Raji (cell line): Measurements from ENCODE around the gene DLX1.

Experiments
- POLR2A ChIP-seq: IDR thresholded peaks from 2 replicates; pipeline ENCODE4 v1.6.1; 2011; ENCODE audit warnings: low read depth, low read length, control low read depth; ENCODE audit not compliant: insufficient read depth

Gene DLX1

DNA sequence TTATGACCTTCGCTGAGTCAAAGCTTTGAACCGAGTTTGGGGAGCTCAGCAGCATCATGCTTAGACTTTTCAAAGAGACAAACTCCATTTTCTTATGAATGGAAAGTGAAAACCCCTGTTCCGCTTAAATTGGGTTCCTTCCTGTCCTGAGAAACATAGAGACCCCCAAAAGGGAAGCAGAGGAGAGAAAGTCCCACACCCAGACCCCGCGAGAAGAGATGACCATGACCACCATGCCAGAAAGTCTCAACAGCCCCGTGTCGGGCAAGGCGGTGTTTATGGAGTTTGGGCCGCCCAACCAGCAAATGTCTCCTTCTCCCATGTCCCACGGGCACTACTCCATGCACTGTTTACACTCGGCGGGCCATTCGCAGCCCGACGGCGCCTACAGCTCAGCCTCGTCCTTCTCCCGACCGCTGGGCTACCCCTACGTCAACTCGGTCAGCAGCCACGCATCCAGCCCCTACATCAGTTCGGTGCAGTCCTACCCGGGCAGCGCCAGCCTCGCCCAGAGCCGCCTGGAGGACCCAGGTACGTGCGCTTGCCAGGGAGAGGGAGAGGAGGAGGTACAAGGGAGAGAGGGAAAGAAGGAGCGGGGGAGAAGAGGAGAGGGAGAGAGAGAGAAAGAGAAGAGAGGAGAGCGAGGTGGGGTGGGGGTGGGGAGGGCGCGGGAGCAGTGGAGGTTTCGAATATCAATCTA is at the start of gene DLX1:
Gene DLX1, plus strand, starts transcription at position 48 of the 700 bp plus-strand sequence. Its CDS starts 171 bp downstream, at position 219.
- TF ChIP-seq POLR2A = no peak

- no peak for TF ChIP-seq POLR2A
These were observed 47.2 kb upstream of the DLX1 start for GRCh38 chr2:172038121-172038520.

DNA sequence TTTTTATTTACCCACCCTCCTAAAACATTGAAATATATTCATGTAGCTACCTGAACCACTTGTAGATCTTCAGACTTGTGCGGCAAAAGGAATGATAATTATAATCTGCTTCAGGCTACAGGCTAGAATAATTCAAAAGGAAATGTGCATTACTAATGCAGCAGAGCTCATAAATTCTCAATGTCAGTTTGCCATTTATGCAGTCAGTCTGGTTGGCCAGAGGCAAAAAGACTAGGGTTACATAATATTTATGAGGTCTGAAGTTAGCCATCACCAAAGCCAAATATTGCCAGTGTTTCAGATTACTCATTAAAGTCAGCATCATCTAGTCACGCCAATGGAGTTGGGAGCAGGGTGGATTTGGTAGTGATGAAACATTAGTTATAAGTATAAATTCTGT is 46.7 kb upstream of the DLX1 start:
- no peak for TF ChIP-seq POLR2A

DNA sequence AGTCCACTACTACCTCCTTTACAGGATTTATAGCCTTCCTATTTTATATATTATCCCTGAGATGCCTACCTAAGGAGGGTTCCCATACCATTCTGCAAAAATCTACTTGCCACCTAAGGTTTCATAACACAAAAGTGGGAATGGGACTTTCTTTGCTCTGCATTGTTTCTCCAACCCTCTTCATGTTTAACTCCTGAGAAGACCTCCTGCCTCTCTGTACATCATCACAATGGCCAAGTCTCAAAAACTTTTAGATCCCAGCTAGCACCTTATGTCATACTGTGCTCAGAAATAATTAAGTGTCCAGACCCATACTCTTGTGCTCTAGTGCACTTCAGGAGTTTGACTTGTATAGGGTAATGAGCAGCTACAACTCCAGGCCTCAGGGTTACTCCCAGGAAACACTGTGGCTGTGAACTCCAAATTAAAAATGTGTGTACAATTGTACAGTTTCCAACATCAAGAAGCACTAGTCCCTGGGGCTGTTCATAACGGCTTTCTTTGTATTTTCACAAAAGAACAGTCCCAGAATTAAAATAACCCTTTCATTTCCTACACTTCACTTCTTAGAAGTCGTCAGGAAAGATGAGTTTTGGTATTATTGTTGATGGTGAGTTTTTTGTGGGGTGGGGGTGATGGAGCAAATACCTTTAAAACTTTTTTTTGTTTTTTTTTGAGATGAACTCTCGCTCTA is 46.1 kb upstream of the DLX1 start:
- no peak for TF ChIP-seq POLR2A

DNA sequence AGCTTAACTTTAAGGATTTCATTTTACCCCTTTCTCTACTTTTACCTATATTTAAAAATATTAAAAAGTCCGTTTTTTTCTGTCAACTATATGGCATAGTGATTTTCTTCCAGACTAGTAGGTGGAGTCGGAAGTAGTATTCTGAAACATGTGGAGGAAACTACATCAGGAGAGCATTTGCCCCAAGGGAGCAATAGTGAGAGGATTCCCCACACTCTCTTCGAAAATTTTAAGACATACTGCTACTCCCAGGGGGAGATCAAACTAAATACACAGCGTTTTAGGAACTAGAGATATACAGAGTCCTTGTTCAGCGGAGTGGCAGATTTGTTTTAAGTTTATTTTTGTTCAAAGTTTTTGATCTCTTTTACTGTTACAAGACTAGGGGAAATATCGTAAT is 45.0 kb upstream of the DLX1 start:
- TF ChIP-seq POLR2A = no peak

DNA sequence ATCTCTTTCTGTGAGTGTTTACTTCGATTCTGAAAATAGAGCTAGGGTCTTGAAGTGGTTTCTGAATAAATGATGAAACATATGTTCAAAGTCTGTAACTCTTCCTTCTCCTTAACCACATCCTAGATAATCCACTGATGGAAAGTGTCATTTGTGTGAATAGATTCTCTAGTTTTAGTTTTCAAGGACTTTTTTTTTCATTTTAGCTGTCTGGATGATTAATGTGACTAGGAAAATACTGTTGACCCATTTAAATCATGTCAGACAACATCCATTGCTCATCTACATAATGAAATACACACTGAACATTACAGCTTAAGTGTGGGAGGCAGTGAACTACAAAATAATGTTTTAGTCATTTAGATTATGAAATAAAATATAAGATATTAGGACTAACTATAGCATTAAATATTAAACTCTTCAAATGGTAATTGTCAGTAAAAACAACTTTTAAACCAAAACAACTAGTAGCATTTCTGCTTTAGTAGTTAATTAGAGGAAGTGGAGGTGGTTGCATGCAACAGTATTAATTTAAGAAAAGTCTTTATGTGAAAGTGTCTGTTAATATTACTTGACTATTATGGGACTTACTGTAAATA is 39.1 kb upstream of the DLX1 start:
- TF ChIP-seq POLR2A = no peak

DNA sequence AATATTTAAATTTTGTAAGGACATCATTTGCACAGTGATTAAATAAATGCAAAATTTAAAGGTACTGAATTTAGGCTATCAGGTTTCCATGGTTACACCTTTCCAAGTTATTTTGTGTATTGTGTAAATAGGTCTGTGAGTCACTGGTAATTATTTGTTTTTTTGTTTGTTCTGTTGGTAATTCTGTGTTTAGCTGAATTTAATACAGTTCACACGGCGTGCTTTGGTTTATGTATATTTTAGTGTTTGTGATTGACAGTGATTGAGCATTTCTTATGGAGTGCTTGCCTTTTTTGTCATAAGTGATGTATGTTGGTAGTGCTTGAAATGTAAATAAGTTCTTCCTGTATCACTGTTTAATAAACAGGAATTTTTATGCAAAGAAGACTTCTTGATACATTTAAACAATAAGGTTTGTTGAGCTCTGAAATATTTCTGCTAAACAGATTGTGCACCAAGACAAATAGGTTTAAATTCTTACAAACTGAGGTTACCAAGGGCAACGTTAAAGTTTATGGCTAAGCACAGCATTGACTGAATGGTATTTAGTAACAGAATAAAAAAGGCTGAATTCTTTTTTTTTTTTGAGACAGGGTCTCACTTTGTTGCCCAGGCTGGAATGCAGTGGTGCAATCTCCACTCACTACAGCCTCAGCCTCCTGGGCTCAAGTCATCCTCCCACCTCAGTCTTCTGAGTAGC is 38.3 kb upstream of the DLX1 start:
- TF ChIP-seq POLR2A = no peak

- TF ChIP-seq POLR2A = no peak
These were observed 37.5 kb upstream of the DLX1 start for GRCh38 chr2:172047566-172048507.

DNA sequence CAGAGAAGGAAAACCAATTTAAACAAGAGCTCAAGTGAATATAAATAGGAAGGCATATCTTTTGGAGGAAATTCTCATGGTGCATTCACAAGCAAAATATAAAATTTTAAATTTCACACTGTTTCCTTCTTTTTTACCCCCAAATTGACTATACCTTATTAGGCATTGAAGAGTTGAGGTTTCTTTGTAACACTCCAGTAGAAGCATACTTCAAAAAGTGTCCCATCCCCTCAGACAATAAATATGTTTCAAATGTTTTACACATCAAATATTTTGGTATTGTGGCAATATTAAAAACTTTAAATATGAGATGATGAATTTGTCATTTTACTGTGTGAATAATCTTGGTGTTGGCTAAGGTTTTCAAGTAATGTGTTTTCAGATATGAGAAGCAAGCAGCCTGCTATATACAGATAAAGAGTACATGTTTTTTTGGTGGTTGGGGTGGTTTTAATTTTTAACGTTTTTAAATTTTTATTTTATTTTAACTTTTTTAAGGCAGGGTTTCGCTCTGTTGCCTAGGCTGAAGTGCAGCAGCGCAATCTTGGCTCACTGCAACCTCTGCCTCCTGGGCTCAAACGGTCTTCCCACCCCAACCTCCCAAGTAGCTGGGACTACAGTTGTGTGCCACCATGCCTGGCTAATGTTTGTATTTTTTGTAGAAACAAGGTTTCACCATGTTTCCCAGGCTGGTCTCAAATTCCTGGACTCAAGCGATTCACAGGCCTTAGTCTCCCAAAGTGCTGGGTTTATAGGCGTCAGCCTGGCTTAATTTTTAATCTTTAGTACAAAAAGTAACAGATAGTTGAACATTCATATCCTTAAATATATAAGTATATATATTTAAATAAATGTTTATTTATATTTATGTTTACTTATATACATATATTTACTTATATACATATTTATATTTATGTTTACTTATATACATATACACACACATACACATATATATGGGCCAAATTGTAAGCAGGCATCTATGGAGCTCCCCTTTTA is 36.5 kb upstream of the DLX1 start:
- no peak for TF ChIP-seq POLR2A

DNA sequence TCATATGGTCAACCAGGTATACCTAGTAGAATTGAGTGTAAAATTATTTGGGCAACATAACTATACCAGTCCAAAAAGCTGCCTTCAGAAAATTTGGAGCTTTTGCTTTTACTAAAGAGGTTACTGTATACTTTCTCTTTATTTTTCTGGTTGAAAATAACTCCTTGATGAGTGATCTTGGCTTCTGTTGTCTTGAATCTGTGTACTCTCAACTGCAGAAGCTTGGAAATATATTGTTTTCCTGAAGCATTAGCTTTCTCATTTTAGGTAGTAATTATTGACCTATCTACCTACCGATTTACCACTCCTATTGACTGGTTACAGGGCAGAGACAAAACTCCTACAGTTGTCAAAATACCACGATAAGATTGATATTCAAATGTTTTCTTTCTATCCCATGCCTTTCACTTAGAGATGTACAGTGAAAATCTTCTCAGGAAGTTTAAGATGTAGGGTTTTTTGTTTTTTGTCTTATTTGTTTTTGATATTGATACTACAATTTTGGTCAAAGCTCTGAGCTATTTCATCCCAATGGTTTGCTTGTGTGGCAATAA is 35.7 kb upstream of the DLX1 start:
- no peak for TF ChIP-seq POLR2A

DNA sequence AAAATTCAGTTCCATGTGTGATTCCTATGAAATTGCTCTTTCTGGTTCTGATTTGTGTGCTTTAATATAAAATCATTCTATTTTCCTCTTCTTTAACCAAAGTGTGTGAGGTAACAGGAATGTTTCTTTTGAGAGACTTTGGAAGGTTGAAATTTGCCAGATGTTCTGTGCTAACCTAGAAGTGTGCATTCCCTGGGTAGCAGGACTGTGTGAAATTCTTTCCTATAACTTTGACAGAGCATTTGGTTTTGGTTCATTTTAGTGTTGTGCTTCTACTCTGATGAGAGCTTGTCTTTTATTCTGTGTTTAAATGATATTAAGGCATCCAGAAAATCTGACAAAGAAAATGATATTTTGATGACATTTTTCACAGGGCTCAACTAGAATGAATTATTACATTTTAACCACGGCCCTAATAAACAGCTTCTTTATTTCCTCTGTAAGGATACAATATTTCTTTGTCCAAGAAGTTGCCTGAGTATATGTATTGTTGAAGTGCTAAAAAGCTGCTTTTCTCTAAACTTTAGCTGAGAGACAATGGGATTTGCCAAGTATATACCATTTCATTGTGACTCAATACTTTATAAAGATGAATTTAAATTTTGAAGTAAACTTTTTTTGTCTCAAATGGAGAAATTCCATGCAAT is 34.7 kb upstream of the DLX1 start:
- no peak for TF ChIP-seq POLR2A

DNA sequence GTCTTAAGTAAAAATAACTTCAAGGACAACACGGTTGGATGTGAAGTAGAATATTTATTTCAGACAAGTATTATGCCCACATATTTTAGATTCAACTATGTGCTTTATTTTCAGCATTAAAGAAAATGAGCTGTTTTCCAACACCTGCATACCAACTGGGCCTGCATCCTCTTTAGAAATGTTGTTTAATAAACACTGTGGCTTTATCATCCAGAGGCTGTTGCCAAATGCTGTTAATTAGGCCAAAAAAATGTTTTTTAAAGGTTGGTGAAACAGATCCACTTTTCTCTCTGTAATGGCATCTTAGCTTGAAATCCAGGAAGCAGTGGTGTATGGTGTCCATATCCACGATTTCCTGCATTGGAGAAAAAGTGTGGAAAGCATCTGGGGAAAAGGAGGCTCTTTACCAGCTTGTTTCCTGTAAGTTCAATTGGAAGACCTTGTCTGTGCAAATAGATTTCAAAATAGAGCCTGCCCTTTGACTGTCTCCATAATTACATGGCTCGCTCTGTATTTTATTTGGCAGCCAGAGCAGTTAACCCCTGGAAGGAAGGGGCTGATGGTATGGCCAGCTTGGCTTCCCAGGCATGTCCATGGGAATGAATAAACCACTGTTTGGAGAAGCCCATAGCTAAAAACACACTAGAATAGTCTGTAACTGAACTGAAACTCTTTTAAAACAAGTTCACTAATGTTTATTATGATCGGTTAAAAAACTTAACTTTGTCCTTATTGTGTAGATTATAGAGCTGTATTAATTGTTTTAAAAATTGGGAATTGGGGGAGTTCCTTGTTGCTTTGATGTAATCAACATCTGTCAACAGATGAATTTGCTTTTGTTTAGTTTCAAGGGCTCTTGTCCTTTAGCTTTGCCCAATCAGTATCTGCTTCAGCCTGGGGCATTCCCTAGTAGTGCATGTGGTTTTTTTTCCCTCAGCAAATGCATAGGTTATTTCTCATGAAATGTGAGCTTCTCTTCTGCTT is 33.0 kb upstream of the DLX1 start:
- TF ChIP-seq POLR2A = no peak

- no peak for TF ChIP-seq POLR2A
These were observed 31.8 kb upstream of the DLX1 start for GRCh38 chr2:172053486-172053885.
